GM21576 (cell line): ENCODE data around the gene MEF2B.
"Not testable (repeated sequence)": the region's sequence is repeated elsewhere in the genome, so short reads cannot be mapped to it uniquely, and the experiment has no call there.

Experiments used
- ATAC-seq: cut with Tn5 transposase; IDR thresholded peaks from one replicate; pipeline ENCODE4 v1.9.1; 2021; ENCODE audit warnings: mild to moderate bottlenecking, moderate library complexity; ENCODE audit not compliant: unreplicated experiment

The MEF2B gene

GRCh38 chr19:19132912-19133311 is 37.2 kb downstream of the MEF2B start:
- ATAC-seq = no peak

GRCh38 chr19:19131989-19132388 is 38.1 kb downstream of the MEF2B start:
- ATAC-seq = no peak

- ATAC-seq = no peak
These were observed 44.0 kb downstream of the MEF2B start for GRCh38 chr19:19126102-19126501.

GRCh38 chr19:19123386-19123785 is 46.7 kb downstream of the MEF2B start:
- ATAC-seq = no peak

GRCh38 chr19:19122902-19123301 is 47.2 kb downstream of the MEF2B start:
- ATAC-seq = no peak

GRCh38 chr19:19121371-19121770 is 48.7 kb downstream of the MEF2B start:
- ATAC-seq = no peak

- no peak for ATAC-seq
These were observed 49.5 kb downstream of the MEF2B start for GRCh38 chr19:19120308-19121231.

- no peak for ATAC-seq
These were observed 50.5 kb downstream of the MEF2B start for GRCh38 chr19:19119325-19120237.

- ATAC-seq = no peak
These were observed 54.1 kb downstream of the MEF2B start for GRCh38 chr19:19115954-19116353.

- ATAC-seq = no peak
These were observed 56.9 kb downstream of the MEF2B start for GRCh38 chr19:19113040-19113626.

- ATAC-seq = no peak
These were observed 58.0 kb downstream of the MEF2B start for GRCh38 chr19:19111967-19112580.

- ATAC-seq = no peak
These were observed 58.8 kb downstream of the MEF2B start for GRCh38 chr19:19111136-19111835.

GRCh38 chr19:19110410-19111135 is 59.5 kb downstream of the MEF2B start:
- no peak for ATAC-seq

- no peak for ATAC-seq
These were observed 60.5 kb downstream of the MEF2B start for GRCh38 chr19:19109601-19110000.

GRCh38 chr19:19107654-19108053 is 62.4 kb downstream of the MEF2B start:
- no peak for ATAC-seq

- ATAC-seq = not testable (repeated sequence)
These were observed 63.1 kb downstream of the MEF2B start for GRCh38 chr19:19106938-19107337.

- no peak for ATAC-seq
These were observed 64.0 kb downstream of the MEF2B start for GRCh38 chr19:19106056-19106551.

GRCh38 chr19:19105365-19106055 is 64.6 kb downstream of the MEF2B start:
- no peak for ATAC-seq

GRCh38 chr19:19103167-19103566 is 66.9 kb downstream of the MEF2B start:
- no peak for ATAC-seq
